ENCODE measurements around the gene ARHGAP6.

ARHGAP6 gene

DNA sequence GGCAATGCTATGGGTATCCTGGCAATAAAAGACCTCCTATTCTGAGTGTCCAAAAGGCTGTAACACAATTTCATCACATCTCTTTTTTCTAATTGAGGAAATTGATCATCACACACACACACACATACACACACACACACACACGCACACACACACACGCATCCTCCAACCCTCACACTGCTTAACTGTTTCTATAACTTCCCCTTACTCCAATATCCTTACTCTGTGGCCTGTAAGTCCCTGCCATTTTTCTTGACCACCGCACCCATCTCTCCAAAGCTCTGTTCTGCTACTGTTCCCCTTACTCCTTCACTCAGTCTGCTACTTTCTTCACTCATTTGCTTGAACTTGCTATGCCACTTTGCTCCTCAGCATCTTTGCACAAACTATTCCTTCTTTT, 256.9 kb downstream of the ARHGAP6 start:
- TF ChIP-seq, protein P1, sequence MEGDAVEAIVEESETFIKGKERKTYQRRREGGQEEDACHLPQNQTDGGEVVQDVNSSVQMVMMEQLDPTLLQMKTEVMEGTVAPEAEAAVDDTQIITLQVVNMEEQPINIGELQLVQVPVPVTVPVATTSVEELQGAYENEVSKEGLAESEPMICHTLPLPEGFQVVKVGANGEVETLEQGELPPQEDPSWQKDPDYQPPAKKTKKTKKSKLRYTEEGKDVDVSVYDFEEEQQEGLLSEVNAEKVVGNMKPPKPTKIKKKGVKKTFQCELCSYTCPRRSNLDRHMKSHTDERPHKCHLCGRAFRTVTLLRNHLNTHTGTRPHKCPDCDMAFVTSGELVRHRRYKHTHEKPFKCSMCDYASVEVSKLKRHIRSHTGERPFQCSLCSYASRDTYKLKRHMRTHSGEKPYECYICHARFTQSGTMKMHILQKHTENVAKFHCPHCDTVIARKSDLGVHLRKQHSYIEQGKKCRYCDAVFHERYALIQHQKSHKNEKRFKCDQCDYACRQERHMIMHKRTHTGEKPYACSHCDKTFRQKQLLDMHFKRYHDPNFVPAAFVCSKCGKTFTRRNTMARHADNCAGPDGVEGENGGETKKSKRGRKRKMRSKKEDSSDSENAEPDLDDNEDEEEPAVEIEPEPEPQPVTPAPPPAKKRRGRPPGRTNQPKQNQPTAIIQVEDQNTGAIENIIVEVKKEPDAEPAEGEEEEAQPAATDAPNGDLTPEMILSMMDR (IDR thresholded peaks at IDR 0.05; ENCODE audit: low read depth, low read length), result no peak
- H3K4me3 ChIP-seq (ENCODE audit: low read depth, low read length), result no peak overlapping the region

DNA sequence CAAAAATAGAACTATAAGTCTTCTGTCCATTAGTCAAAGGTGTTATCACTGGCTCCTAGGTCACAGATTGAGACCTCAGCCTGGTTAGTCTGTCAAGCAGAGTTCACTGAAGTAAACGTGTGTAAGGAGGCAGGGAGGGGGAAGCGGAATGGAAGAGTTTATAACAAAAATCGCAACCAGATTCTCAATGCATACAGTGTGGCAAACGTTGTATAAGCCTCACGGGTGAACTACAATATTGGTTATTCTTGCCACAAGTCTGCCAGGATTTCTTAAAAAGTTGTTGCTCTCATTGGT, 257.7 kb downstream of the ARHGAP6 start:
- TF ChIP-seq, protein P1 (IDR thresholded peaks at IDR 0.05; ENCODE audit: low read depth, low read length), result no peak
- H3K4me3 ChIP-seq (ENCODE audit: low read depth, low read length), result no peak overlapping the region

DNA sequence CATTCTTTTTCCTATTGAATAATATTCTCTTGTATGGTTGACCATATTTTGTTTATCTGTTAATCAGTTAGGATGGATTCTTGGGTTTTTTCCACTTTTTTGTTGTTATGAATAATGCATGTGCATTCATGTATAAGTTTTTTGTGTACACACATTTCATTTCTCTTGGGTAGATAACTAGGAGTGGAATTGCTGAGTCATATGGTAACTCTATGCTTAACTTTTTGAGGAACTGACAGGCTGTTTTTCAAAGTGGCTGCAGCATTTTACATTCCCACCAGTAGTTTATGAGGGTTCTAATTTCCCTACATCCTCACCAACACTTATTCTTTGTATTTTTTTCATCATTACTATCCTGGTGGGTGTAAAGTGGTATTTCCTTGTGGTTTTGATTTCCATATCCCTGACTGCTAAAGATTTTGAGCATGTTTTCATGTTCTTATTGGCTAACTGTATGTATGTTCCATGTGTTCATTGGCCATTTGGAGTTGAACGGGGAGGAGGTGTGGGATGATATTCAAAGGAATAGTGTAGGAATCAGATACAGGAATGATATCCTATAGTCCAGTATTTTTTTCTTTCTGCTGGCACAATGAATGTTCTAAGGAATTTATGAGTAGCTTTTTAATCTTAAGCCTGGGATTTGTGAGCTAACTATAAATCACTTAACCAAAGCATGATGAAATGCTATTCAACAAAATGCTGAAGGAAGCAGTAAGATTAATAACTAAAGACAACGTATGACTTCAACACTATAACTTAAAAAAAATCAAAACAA, 258.2 kb downstream of the ARHGAP6 start:
- H3K4me3 ChIP-seq (ENCODE audit: low read depth, low read length), result no peak overlapping the region

DNA sequence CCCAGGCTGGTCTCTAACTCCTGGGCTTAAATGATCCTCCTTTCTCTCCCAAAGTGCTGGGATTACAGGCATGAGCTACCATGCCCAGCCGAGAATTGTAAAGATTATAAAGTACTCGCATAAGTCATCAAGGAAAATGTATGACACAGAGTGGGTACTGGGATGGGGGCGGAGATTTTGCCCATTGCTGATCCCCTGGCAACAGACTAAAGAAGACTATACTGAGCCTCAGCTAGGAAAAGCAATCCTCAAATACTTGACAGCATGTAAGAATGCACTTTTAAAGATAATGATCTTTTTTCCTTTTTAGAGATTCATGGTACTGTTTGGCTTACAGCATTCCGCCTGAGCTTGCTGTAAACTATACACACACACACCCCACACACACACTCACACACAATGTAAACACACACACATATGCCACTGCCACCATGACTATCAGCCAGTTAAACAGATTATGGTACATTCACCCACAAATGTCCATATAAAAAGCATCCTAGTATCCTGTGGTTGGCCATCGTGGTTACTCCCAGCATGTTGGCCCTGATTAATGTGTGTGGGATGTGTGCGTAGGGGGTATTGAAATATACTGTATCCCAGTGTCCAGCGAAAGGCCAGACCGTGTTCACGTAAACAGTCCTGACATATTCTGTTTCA, 259.5 kb downstream of the ARHGAP6 start:
- TF ChIP-seq, protein P1 (IDR thresholded peaks at IDR 0.05; ENCODE audit: low read depth, low read length), result no peak
- no peak overlapping the region for H3K4me3 ChIP-seq (ENCODE audit: low read depth, low read length)

More for the DNA sequence above, 258.2 kb downstream of the ARHGAP6 start:
- TF ChIP-seq, protein P1 (IDR thresholded peaks at IDR 0.05; ENCODE audit: low read depth, low read length), result no peak

DNA sequence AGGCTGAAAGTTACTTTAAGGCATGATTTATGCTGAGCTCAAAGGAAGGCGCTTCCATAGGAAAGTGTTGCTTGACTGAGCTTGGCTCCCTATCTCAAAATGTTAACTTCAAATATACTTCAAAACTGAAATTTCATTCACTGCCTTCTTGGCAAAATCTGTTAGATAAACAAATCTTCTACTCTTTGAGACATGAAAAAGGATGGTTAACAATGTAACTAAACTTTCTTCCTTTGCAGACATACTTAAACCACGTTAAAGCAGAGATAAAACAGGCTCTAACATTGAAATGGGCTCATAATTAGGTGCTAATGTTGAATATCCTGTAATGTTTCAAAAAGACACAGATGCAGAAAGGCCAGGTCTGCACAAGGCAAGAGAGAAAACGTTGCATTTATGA, 262.1 kb downstream of the ARHGAP6 start:
- H3K4me3 ChIP-seq (ENCODE audit: low read depth, low read length), result no peak overlapping the region
- TF ChIP-seq, protein P1 (IDR thresholded peaks at IDR 0.05; ENCODE audit: low read depth, low read length), result no peak

DNA sequence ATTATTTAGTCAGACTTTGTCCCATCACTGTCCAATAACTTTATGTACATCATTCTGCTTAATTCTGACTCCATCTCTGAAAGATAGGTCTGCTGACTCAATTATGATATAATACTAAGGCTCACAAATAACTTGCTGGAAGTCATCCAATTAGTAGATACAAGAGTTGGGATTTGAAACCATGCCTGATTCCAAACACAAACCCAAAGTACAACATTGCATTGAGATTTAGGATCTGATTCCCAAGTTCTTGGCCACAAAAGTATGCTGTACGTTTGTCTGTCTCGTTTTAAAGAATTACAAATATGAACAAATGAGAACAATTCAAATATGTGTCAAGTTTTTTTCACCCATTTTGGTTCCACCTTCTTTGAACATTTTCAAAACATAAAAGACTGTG, 263.8 kb downstream of the ARHGAP6 start:
- no peak overlapping the region for H3K4me3 ChIP-seq (ENCODE audit: low read depth, low read length)
- TF ChIP-seq, protein P1 (IDR thresholded peaks at IDR 0.05; ENCODE audit: low read depth, low read length), result no peak

DNA sequence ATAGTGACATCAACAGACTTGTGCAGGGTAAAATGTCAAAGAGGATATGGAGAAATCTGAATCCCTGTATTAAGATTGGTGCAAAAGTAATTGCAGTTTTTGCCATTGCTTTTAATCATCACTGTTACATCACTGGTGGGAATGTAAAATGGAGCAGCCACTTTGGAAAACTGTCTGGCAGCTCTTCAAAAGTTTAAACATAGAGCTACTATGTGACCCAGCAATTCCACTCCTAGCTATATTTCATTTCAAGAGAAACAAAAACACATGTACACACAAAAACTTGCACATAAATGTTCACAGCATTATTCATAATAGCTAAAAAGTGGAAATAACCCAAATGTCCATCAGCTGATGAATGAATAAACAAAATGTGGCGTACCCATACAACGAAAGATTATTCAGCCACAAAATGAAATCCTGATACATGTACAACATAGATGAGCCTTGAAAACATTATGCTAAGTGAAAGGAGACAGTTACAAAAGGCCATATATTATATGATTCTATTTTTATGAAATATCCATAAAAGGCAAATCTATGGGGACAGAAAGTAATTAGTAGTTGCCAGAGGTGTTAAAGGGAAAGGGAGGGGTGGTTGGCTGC, 266.1 kb downstream of the ARHGAP6 start:
- H3K4me3 ChIP-seq (ENCODE audit: low read depth, low read length), result no peak overlapping the region
- TF ChIP-seq, protein P1 (IDR thresholded peaks at IDR 0.05; ENCODE audit: low read depth, low read length), result no peak
